K562 (cell line): ENCODE measurements around the gene NRG3.

Experiments
- CREB1 ChIP-seq, 2 experiments: sonication (generic) in 1 of 2; formaldehyde crosslinking in 1 of 2; IDR thresholded peaks; 2 replicates each; pipeline versions ENCODE4 v1.6.1 to v1.8.0; 2012 to 2022; ENCODE audit warnings: inconsistent platforms in 1 of 2, mild to moderate bottlenecking in 1 of 2, missing genetic modification reagents in 1 of 2, moderate library complexity in 1 of 2
- E2F4 ChIP-seq: sonication (generic); formaldehyde crosslinking; IDR thresholded peaks from 2 replicates; pipeline ENCODE4 v1.8.0; 2022; ENCODE audit warnings: mild to moderate bottlenecking, low read depth, missing genetic modification reagents
- FOXK1 ChIP-seq: sonication (generic); formaldehyde crosslinking; IDR thresholded peaks from 2 replicates; pipeline ENCODE4 v1.8.0; 2022; ENCODE audit warnings: missing genetic modification reagents, mild to moderate bottlenecking, borderline replicate concordance
- PCBP1 ChIP-seq: fragments of 200-400 bp; formaldehyde crosslinking; IDR thresholded peaks from 2 replicates; pipeline ENCODE4 v1.6.1; 2018; ENCODE audit warnings: mild to moderate bottlenecking, low read depth, low read length; ENCODE audit not compliant: poor library complexity, severe bottlenecking
- POLR2AphosphoS5 ChIP-seq: IDR thresholded peaks from 2 replicates; pipeline ENCODE4 v1.6.1; 2011; ENCODE audit warnings: mild to moderate bottlenecking, low read depth, low read length, moderate library complexity; ENCODE audit not compliant: control insufficient read depth, insufficient read depth
- TAF9B ChIP-seq: fragments of 450-650 bp; IDR thresholded peaks from 2 replicates; pipeline ENCODE4 v1.6.1; 2018; ENCODE audit warnings: mild to moderate bottlenecking; ENCODE audit not compliant: partially characterized antibody
- TF ChIP-seq, protein P1 (sequence below), 3 experiments: IDR thresholded peaks in 2 of 3; conservative IDR thresholded peaks in 1 of 3; 2 replicates each; pipeline ENCODE4 v1.5.1; 2011 to 2012; ENCODE audit warnings: low read length in 3 of 3, mild to moderate bottlenecking in 3 of 3, control low read depth in 2 of 3, improper control_type of control experiment in 1 of 3, inconsistent platforms in 1 of 3, low read depth in 1 of 3, mixed read lengths in 1 of 3, moderate library complexity in 1 of 3; ENCODE audit not compliant: insufficient read depth in 2 of 3
- TF ChIP-seq, protein P2 (sequence below): sonication (generic); formaldehyde crosslinking; IDR thresholded peaks from 2 replicates; pipeline ENCODE4 v1.8.0; 2023; ENCODE audit warnings: mild to moderate bottlenecking, missing genetic modification reagents

DNA sequence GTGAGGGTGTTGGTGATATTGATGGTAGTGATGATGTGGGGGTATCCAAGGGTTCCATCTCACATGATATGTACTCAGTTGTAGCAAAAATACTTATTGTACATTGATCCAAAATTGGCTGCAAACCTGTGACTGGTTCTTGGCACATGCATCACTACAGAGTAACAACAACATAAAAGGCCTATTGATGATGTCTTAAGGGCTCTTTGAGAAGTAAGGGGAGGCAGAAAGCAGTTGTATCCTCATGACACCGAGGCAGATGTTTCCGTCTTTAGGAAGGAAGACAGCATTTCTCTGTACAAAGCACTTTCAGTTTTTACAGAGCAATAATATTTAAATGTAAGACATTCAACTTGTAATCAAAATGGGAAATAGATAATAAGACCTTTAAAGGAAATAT is 34.5 kb downstream of the NRG3 start:
- TF ChIP-seq PCBP1, result no peak
- TF ChIP-seq, protein P1, sequence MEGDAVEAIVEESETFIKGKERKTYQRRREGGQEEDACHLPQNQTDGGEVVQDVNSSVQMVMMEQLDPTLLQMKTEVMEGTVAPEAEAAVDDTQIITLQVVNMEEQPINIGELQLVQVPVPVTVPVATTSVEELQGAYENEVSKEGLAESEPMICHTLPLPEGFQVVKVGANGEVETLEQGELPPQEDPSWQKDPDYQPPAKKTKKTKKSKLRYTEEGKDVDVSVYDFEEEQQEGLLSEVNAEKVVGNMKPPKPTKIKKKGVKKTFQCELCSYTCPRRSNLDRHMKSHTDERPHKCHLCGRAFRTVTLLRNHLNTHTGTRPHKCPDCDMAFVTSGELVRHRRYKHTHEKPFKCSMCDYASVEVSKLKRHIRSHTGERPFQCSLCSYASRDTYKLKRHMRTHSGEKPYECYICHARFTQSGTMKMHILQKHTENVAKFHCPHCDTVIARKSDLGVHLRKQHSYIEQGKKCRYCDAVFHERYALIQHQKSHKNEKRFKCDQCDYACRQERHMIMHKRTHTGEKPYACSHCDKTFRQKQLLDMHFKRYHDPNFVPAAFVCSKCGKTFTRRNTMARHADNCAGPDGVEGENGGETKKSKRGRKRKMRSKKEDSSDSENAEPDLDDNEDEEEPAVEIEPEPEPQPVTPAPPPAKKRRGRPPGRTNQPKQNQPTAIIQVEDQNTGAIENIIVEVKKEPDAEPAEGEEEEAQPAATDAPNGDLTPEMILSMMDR (IDR thresholded peaks at IDR 0.05 in 2 of 3, conservative IDR thresholded peaks at IDR 0.05 in 1 of 3; ENCODE audit: insufficient read depth in 2 of 3, low read depth in 1 of 3, low read length in 3 of 3), result no peak
- no peak for TF ChIP-seq TAF9B
- TF ChIP-seq, protein P2, sequence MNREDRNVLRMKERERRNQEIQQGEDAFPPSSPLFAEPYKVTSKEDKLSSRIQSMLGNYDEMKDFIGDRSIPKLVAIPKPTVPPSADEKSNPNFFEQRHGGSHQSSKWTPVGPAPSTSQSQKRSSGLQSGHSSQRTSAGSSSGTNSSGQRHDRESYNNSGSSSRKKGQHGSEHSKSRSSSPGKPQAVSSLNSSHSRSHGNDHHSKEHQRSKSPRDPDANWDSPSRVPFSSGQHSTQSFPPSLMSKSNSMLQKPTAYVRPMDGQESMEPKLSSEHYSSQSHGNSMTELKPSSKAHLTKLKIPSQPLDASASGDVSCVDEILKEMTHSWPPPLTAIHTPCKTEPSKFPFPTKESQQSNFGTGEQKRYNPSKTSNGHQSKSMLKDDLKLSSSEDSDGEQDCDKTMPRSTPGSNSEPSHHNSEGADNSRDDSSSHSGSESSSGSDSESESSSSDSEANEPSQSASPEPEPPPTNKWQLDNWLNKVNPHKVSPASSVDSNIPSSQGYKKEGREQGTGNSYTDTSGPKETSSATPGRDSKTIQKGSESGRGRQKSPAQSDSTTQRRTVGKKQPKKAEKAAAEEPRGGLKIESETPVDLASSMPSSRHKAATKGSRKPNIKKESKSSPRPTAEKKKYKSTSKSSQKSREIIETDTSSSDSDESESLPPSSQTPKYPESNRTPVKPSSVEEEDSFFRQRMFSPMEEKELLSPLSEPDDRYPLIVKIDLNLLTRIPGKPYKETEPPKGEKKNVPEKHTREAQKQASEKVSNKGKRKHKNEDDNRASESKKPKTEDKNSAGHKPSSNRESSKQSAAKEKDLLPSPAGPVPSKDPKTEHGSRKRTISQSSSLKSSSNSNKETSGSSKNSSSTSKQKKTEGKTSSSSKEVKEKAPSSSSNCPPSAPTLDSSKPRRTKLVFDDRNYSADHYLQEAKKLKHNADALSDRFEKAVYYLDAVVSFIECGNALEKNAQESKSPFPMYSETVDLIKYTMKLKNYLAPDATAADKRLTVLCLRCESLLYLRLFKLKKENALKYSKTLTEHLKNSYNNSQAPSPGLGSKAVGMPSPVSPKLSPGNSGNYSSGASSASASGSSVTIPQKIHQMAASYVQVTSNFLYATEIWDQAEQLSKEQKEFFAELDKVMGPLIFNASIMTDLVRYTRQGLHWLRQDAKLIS (CRISPR knock-in tag), result no peak
- no peak for TF ChIP-seq E2F4 (CRISPR knock-in tag)
- TF ChIP-seq CREB1 (IDR thresholded peaks at IDR 0.05), result no peak
- no peak for TF ChIP-seq CREB1 (CRISPR knock-in tag; IDR thresholded peaks at IDR 0.05)
- no peak for TF ChIP-seq POLR2AphosphoS5
- TF ChIP-seq FOXK1 (CRISPR knock-in tag), result no peak
